HL-60 (cell line): ENCODE data around the gene PPFIA4.

Experiments used
- DNase-seq, 2 experiments: peaks; one replicate each; pipeline ENCODE4 v3.0.0-alpha.2; 2010 to 2020; ENCODE audit warnings: low read depth in 1 of 2, low spot score in 1 of 2
- H3K27ac ChIP-seq: fragments of 250-450 bp; sonication (Bioruptor Pico); replicated peaks from 2 replicates; pipeline ENCODE4 v1.5.1; 2020; ENCODE audit warnings: mild to moderate bottlenecking, moderate library complexity
- H3K27me3 ChIP-seq: fragments of 250-450 bp; sonication (Bioruptor Pico); 2 replicates; pipeline ENCODE4 v1.5.1; 2021; ENCODE audit warnings: mild to moderate bottlenecking, moderate library complexity; ENCODE audit not compliant: insufficient read depth, poor library complexity, severe bottlenecking
- H3K4me3 ChIP-seq: replicated peaks from 2 replicates; pipeline ENCODE4 v1.5.1; 2011; ENCODE audit warnings: mild to moderate bottlenecking, control low read depth, low read length; ENCODE audit not compliant: insufficient read depth
- CTCF ChIP-seq: IDR thresholded peaks from one replicate; pipeline ENCODE4 v1.5.1; 2011; ENCODE audit warnings: low read length, control low read depth, inconsistent platforms; ENCODE audit not compliant: insufficient read depth
- GABPA ChIP-seq: IDR thresholded peaks from 2 replicates; pipeline ENCODE4 v1.6.1; 2012; ENCODE audit warnings: low read depth
- POLR2AphosphoS5 ChIP-seq: IDR thresholded peaks from 2 replicates; pipeline ENCODE4 v1.6.1; 2012; ENCODE audit warnings: low read depth
- SPI1 ChIP-seq: IDR thresholded peaks from 2 replicates; pipeline ENCODE4 v1.6.1; 2012; ENCODE audit warnings: low read depth, mild to moderate bottlenecking, borderline replicate concordance
- TF ChIP-seq, protein P1 (sequence below): IDR thresholded peaks from 2 replicates; pipeline ENCODE4 v1.6.1; 2012; ENCODE audit warnings: low read depth; ENCODE audit not compliant: insufficient replicate concordance

Gene PPFIA4

DNA sequence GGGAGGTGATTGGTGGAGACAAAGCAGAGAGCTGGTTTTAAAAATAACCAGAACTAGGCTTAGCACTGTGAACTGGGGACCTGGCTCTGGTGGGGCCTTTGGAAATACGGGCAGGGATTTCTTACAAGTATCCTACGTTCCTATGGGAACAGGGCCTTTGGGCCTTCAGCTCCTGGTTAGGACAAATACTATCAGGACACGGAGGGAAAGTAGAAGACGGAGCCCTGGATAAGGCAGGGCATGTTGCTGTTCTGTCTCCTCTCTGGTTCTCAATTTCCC lies 64.8 kb downstream of the PPFIA4 start:
- no peak overlapping the region for H3K4me3 ChIP-seq
- no peaks in the 10 kb centered on the region for H3K27me3 ChIP-seq
- no peak for DNase-seq
- TF ChIP-seq, protein P1, sequence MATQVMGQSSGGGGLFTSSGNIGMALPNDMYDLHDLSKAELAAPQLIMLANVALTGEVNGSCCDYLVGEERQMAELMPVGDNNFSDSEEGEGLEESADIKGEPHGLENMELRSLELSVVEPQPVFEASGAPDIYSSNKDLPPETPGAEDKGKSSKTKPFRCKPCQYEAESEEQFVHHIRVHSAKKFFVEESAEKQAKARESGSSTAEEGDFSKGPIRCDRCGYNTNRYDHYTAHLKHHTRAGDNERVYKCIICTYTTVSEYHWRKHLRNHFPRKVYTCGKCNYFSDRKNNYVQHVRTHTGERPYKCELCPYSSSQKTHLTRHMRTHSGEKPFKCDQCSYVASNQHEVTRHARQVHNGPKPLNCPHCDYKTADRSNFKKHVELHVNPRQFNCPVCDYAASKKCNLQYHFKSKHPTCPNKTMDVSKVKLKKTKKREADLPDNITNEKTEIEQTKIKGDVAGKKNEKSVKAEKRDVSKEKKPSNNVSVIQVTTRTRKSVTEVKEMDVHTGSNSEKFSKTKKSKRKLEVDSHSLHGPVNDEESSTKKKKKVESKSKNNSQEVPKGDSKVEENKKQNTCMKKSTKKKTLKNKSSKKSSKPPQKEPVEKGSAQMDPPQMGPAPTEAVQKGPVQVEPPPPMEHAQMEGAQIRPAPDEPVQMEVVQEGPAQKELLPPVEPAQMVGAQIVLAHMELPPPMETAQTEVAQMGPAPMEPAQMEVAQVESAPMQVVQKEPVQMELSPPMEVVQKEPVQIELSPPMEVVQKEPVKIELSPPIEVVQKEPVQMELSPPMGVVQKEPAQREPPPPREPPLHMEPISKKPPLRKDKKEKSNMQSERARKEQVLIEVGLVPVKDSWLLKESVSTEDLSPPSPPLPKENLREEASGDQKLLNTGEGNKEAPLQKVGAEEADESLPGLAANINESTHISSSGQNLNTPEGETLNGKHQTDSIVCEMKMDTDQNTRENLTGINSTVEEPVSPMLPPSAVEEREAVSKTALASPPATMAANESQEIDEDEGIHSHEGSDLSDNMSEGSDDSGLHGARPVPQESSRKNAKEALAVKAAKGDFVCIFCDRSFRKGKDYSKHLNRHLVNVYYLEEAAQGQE: no peak
- TF ChIP-seq CTCF: no peak
- TF ChIP-seq SPI1: no peak
- TF ChIP-seq POLR2AphosphoS5: no peak
- TF ChIP-seq GABPA: no peak
- H3K27ac ChIP-seq: no peak overlapping the region

- TF ChIP-seq, protein P1: no peak
- no peak for TF ChIP-seq POLR2AphosphoS5
- no peak overlapping the region for H3K4me3 ChIP-seq
- H3K27ac ChIP-seq: no peak overlapping the region
- no peak for DNase-seq
- H3K27me3 ChIP-seq: no peaks in the 10 kb centered on the region
These were observed 65.6 kb downstream of the PPFIA4 start for GRCh38 chr1:203091761-203092330.

- Histone ChIP-seq H3K27ac (no peak overlapping the region), H3K4me3 (no peak overlapping the region), H3K27me3 (no peaks in the 10 kb centered on the region)
- TF ChIP-seq GABPA: no peak
- no peak for TF ChIP-seq CTCF
- no peak for TF ChIP-seq POLR2AphosphoS5
- TF ChIP-seq, protein P1: no peak
- TF ChIP-seq SPI1: no peak
- DNase-seq: no peak
These were observed 67.6 kb downstream of the PPFIA4 start for GRCh38 chr1:203093754-203094410.
